Left forelimb (tissue), 1 donor: ENCODE results near the gene CD36.

Experiments
- DNase-seq: peaks from one replicate; pipeline ENCODE4 v3.0.0-alpha.2; 2018; ENCODE audit warnings: low spot score

The CD36 gene

DNA sequence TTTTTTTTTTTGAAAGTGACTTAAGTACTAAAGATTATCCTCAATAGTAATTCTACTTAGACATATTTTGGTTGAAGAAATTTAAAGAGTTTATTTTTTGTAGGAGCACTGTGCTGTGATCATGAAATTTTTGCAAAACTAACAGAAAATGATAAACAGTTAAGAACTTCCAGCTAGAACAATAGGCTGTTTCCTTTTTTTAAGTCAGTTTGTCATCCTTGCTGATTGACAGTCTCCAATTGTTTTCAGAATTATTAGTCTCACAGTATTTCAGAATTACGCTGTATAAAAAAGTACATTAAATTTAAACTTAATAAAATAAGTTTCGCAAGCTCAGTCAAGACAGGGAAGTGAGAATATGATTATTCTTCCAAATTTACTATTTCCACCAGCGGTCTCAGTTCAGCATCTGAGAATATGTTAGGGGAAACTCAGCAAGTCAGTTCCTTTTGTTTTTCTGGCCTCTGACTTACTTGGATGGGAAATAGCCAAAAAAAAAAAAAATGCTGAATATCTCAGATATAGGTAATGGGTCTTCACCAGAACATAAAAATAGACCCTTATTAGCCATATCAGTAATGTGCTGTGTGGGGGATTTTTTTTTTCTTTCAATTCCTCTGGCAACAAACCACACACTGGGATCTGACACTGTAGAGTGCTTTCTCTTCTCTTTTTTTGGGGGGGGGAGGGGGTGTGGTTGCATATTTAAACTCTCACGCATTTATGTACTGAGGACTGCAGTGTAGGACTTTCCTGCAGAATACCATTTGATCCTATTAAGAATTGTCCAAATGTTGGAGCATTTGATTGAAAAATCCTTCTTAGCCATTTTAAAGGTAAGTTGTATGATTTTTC is at the start of gene CD36:
TSS of gene CD36 (plus strand) at position 732 of the 855 bp plus-strand sequence. CDS start 8,099 bp downstream, outside the sequence.
- DNase-seq: no peak

DNA sequence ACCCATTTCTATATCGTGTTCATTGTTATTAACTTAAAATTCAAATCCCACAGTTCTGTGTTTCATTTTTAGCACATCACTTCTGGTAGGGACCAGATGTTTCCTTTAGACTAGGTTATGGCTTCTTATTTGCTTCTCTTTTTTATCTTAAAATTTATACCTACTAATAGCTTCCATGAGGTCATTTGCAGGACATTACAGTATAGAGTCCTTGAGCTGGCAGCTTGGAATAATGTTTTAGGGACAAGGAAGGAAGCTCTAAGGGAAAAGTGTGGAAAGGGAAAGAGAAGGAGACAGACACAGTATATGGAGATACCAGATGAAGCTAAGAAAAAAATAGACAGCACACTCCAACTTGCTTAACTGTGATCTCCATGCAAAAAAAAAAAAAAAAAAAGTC is 48.8 kb upstream of the CD36 start:
- DNase-seq: no peak

DNA sequence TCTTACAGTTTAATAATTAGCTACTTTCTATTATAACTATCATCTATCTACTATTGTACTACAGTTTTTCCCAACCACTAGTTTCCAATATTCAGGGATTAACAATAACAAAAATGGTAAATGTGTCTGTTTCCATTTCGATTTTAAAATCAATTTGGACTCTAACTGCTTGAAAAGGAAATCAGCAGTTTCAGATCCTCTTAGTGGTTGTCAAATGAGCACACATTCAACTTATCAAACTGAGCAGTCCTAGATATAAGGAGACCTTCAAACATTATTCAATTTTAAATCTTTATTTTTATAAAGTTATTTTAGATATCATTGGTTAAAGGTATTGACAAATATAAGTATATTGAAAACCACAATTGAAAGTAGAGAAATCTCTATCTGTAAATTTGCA is 46.8 kb upstream of the CD36 start:
- no peak for DNase-seq

DNA sequence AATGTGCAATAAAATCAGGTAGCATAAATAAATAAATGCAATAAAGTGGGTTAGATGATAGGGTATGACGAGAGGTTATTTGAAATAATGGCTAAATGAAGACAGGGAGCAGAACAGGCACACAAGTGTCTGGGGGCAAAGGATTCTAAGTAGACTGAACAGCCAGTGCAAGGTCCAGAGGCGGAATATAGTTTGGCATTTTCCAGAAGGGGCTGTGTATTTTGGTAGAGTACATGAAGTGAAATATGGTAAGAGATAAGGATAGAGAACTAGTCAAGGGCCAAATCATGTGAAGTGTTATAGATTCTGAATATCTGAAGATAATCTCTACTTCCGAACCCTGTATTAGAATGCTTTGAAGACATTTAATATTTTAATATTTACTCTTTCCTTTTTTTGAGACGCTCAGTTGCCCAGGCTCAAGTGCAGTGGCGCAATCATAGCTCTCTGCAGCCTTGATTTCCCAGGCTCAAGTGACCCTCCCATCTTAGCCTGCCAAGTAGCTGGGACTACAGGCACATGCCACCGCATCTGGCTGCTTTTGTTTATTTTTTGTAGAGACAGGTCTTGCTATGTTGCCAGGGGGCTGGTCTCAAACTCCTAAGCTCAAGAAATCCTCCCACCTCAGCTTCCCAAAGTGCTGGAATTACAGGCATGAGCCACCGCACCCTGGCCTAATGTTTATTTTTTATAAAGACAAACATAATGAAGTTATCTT is 44.4 kb upstream of the CD36 start:
- no peak for DNase-seq

DNA sequence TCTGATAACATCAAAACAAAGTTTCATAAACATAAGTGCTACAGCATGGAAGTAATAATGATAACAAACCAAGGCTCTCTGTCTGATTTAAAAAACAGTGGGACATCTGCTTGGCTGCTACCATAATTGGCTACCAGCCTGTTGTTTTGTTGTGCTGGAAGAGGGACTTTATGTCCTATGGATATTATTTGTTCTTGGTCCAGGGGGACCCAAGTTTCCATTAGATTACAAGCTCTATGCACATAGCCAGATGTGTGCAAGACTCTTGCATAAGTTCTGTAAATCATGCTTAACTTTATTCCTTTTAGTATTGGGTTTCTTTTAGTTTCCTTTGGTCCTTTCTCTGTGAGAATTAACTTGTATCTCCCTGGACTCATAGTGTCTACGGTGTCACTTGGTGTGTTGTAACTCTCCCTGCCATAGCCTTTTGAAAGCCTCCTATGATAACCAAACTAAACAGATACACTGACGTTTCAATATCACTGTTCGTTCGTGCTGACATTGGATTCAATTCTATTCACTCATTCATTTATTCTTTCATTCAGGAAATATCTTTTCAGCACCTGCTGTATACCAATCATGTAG is 41.4 kb upstream of the CD36 start:
- no peak for DNase-seq

DNA sequence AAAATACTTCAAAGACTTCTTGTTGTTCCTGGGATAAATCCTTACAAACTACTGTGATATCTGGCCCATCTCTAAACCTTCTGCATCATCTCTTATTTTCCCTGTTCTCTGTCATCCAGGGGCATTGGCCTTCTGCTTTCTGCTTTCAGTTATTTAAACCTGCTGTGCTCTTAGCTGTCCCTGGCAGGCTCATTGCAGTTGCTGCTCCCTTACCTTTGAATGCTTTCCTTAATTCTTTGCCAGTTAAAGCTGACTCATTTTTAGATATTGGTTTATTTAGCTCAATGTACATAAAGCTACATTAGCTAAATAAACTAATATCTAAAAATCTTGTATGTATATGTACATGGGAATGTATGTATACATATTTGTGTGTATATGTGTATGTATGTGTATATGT is 40.6 kb upstream of the CD36 start:
- DNase-seq: no peak

DNA sequence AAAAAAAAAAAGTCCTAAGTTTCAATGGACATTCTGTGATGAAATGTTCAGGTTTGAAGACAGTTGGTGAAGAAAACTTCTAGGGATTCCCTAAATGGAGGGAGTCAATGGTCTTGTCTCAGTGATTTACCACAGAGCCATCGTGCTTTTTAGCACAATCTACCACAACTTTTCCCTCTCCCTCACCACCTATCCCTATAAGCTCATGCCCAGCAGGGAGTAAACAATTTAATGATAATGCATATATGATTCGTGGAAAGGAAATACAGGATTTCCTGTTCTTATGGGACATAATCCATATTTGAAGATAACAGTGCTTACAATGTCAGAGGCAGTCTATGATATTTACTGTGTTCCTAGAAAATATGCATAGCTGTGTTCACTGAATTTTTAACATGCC is 38.4 kb upstream of the CD36 start:
- DNase-seq: no peak

DNA sequence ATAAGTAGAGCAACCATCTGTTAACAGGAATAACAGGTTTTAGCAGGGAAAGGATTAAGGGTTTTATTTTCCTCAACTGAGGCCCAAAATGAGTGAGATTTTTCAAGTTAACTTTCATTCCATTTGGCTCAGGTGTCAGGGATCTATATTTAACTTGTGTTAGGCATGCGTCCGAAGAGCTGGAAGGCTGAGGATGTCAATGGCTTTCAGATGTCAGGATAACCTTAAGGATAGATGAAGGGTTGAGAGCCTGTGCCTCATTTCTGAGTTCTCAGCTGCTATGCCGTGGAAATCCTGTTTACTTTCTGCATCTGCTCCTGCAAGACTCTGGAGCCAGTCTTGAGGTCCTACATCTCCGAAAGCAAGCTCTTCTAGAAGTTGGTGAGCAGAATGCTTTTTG is 36.4 kb upstream of the CD36 start:
- DNase-seq: no peak

DNA sequence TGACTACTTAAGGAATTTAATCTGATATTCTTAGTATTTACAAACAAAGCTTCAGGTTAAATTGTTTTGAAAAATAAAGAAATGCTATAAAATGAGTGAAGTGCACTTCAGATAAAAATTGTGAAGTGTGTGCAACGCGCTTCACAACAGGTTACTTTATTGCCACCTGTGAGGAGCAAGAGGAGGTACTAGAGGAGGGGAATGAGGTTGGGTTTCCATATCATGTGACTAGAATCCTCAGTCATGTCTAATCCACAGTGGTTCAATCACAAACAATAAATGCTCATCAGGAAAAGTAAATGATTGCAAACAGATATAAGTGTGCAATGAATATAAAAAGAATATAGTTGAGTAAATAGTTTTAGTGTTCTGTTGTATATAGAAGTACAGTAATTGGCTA is 34.5 kb upstream of the CD36 start:
- DNase-seq: no peak

DNA sequence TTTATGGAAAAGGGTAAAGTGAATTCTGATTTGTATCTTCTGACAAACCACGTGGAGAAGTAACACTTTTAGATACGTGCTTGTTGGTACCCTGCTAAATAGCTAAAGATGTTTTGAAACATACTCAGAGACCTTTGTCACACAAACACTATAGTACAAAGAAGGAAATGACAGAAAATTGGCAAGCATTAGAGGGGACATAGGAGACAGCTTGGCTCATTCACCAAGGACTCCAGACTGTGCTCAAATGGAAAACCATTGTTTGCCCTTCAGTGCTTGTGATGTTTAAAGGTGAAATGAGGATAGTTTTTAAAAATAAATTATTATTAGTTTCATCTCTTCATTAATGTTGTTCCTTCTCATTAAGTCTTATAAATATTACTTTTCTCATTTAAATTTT is 34.0 kb upstream of the CD36 start:
- no peak for DNase-seq

DNA sequence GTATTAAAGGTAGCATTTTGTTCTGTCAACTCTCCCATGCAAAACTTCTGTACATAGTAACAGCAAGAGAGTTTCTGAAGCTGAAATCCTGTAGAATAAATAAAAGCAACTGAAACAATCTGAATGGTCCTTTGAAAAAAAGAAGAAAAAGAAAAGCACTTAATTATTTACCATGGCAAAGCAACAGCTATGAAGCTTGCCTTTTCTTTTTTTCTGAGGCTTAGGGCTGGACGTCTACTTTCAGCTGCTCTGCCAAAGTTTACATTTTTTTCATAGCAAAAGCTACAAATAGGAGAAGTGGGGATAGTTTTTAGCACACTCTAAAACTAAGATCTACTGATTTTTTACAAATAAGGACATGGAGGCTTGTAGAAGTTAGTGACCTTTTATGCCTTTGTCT is 31.3 kb upstream of the CD36 start:
- DNase-seq: no peak

DNA sequence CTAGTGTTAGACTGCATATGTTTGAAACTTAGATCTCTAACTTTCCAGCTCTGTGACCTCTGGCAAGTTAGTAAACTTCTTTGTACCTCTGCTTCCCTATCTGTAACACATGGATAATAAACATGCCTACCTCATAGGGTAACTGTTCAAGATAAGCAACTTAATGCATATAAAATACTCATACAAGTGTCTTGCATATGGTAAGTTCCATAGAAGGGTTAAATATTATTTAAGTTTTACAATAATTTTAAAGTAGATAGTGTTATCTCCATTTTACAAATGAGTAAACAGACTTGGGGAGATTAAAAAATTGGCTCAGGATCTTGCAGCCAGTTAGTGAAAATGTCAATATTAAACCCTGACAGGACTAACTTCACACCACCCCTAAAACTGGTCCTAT is 30.1 kb upstream of the CD36 start:
- DNase-seq: no peak

DNA sequence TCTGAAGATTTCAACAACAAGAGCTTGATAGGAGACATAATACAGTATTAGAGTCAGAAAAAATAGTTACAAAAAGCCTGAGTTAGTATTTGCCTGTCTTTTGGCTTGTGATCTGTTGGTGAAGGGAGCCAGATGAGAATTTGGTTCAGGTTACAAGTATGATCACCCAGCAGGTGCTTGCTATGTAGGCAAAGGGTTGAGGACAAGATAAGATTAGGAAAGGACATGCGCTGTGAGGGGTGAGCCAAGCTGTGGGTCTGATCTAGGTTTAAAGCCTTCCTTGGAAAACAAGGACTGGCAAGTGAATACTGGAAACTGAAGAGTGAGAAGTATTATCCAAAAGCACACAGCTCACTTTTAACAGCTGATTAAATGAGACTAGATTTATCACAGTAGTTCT is 28.7 kb upstream of the CD36 start:
- DNase-seq: no peak

DNA sequence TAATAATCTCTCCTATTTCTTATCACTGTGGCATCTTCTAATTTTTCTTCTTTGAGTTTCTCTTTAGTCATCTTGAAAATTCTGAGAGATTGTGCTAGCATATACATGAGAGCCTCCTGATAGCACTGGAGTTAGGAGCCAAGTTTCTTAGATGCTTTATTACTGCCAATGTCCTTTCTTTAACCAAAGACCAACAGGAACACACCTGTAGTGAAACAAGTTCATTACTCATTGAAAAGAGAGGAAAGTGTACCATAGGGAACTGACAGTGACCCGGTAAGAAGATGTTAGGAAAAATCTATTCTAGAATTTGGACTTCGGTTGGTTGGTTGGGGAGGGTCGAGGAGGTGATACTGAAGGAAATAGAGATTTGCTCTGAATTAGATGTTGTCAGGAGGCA is 27.1 kb upstream of the CD36 start:
- no peak for DNase-seq

DNA sequence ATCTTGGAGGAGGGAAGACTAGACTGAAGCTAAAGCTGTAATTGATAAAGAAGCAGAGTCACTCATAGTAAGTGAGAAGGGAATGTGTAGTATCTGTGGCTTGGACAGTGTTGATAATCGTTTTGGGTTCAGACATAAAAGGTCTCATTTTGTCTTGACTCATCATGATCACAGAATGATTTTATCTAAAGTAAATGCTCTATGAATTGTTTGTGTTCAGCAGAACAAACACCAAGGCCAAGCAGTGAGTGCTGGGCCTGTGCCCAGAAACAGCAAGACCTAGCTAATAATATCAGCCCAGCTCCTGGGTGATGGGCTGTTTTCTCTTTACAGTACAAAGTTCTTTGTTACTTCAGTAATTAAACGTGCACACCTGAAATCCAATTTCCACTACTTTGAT is 26.7 kb upstream of the CD36 start:
- DNase-seq: no peak

DNA sequence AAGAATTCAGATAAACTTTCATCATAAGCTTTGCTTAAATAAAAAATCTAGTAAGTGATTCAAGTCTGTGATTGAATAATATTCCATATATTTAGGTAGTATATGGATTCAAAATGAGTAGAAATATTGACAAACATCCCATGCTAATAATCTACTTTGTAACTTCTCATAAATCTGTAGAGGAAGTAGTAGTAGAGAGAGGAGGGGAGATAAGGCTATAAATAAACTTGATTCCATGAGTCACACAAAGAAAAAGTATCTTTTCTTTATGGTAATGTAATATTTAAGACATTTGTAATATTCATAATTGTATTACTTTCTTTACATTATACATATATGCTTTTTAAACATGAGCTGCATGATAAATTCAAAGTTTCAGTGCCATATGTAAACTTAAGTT is 25.6 kb upstream of the CD36 start:
- no peak for DNase-seq

DNA sequence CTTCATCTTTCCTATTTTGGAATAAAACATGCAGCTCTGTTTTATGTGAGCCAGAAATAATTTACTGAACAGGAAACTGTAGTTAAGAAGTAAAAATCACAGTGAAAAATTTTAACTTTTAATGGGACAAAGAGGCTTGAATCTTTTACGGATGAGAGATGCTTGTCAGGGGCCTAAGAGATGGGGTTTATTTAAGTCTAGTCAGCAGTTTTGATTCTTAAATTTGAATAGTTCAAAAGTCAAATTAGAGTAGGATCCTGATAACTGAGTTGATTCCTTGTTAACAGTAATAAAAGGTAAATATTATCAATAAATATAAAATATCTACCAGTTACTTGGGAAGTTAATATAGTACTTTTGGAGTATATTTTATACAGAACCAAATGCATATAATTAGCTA is 24.9 kb upstream of the CD36 start:
- DNase-seq: no peak

DNA sequence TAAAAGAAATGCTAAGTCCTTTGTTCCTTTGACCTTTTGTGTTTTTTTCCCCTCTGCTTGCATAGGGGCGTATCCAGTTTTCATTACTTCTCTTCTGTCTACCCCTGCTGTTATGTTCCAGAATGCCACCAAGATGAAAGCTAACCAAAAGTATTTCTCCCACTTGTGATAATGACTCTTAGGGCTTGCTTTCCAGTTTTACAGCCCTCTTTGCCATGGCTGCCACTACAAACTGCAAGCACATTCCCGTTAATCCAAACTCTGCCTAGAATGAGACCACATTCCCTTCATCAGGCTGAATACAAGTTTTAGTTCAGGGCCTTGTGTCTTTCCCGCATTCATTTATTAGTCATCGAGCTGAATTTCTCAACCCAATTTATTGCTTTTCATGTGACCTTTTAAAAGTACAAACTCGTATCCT is 23.6 kb upstream of the CD36 start:
- DNase-seq: no peak

DNA sequence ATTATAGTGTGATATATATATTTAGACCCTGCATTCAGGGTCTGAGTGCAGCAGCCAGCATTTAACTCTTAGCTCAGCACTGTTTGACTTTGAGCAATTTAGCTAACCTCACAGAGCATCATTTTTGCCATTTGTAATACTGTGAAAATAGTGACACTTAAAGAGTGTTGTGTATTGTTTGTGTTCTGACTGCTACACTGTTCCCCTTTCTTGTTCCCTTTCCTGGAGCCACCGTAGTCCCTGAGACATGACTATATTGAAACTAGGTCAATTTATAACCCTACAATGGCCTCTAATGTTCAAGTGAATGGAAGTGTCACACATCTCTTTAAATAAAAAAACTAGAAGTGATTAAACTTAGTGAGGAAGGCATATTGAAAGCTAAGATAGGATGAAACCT is 20.3 kb upstream of the CD36 start:
- no peak for DNase-seq

DNA sequence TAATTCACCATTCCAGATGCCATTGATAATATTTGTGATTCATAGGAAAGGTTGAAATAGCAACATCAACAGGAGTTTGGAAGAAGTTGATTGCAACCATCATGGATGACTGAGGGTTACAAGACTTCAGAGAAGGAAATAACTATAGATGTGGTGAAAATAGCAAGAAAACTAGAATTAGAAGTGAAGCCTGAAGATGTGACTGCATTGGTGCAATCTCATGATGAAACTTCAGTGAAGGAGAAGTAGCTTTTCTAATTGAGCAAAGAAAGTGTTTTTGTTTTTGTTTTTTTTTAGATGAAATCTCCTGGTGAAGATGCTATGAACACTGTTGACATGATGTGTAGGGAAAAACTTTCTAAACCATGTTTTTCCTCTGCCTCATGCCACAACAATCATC is 18.7 kb upstream of the CD36 start:
- no peak for DNase-seq

DNA sequence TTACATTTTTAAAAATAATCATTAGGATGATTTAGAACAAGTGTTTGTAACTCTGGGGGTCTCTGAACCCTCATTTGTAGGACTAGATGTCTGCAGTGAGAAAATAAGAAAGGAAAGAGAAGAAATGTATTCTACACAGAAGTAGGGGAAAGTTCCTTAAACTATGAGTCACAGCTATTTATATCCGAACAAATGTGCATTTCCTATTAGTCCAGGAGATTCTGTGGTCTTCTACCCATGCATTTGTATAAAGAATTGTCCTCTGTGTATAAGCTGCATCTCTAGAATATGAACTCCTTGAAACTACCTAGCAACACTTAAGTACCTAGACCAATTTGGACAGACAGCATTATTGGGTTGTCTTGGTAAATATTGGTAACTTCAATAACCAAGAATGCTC is 15.9 kb upstream of the CD36 start:
- DNase-seq: no peak

DNA sequence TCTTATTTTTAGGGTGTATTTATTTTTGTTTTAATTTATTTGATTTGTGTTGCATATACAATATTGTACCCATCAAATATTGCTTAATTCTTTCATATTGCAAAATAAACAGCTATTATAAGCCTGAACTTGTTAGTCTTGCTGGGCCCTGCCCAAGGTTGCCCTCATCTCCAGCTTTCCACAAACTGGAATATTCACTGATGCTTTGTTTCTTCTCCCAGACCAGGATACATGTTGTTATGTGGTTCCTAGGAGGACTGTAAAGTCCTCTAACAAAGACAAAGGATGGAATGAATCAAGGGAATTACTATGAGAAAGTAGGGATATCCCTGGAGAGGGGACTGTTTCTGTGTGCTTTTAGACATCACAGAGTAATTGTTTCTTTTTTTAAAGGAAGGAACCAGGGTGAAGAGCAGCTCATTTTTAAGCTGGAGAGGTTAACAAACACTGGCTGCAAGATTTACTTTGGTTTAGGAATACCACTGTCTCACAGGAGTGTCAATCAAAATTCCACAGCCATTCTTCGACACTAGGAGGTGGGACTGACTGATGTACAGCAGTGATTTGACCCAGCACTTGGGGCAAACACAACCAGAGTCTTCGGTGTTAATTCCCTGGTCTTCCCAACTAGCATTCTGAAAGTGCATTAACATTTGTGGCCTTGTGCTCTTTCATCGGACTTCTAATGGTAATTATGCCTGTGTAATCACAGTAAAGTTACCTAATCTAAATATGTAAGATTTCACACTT is 14.8 kb upstream of the CD36 start:
- DNase-seq: no peak

DNA sequence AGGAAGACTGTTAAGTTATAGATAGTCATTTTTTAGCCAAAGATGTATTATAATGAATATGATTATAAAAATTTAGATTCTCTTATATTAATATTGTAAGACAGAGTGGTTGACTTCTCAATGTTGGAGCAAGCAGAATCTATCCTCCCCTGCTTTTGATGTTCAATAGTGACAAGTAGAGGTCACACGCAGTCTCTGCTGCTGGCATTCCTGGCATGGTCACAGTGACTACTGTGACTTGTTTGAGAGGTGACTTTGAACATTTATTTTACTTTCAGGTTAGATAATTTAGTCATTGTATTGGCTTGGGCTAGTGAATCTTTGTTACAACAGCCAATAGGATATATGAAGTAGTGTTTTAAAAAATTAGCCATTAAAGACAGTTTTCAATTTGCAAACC is 13.7 kb upstream of the CD36 start:
- no peak for DNase-seq
